Muscle layer of duodenum (tissue), 2 donors: ENCODE results near the gene PPP2R5C.
A peak's percentile ranks its signal among the peaks of the same experiment; 100 is the strongest.
"Not testable (repeated sequence)": the region's sequence is repeated elsewhere in the genome, so short reads cannot be mapped to it uniquely, and the experiment has no call there.

Source experiments
- H3K27ac ChIP-seq: one replicate; pipeline ENCODE4 v1.7.0; 2013; ENCODE audit warnings: mild to moderate bottlenecking, low read length
- H3K27me3 ChIP-seq: one replicate; pipeline ENCODE4 v1.7.0; 2013; ENCODE audit warnings: low read depth, mild to moderate bottlenecking, control low read depth, low read length
- H3K36me3 ChIP-seq, 2 donors: one replicate each; pipeline ENCODE4 v1.7.0; 2013; ENCODE audit warnings: low read length in 2 of 2, control low read depth in 1 of 2, mild to moderate bottlenecking in 1 of 2; ENCODE audit not compliant: insufficient read depth in 2 of 2, control insufficient read depth in 1 of 2
- H3K4me1 ChIP-seq, 2 donors: one replicate each; pipeline ENCODE4 v1.7.0; 2013; ENCODE audit warnings: low read length in 2 of 2, mild to moderate bottlenecking in 2 of 2, control low read depth in 1 of 2, moderate library complexity in 1 of 2; ENCODE audit not compliant: insufficient read depth in 2 of 2, control insufficient read depth in 1 of 2
- H3K4me3 ChIP-seq, 2 donors: one replicate each; pipeline ENCODE4 v1.7.0; 2013; ENCODE audit warnings: low read length in 2 of 2, low read depth in 1 of 2, mild to moderate bottlenecking in 1 of 2
- H3K9me3 ChIP-seq, 2 donors: one replicate each; pipeline ENCODE4 v1.7.0; 2013; ENCODE audit warnings: low read length in 2 of 2, control low read depth in 1 of 2, mild to moderate bottlenecking in 1 of 2; ENCODE audit not compliant: control insufficient read depth in 1 of 2
- donor health status: healthy.

The PPP2R5C gene

GRCh38 chr14:101728367-101728742, 33.2 kb upstream of the PPP2R5C start:
- Histone ChIP-seq H3K27ac (no peak overlapping the region), H3K36me3 (no peaks in the 10 kb centered on the region), H3K9me3 (peaks cover 3 to 4% of the 10 kb centered on the region in 2 donors), H3K4me1 (no peaks in the 10 kb centered on the region), H3K27me3 (no peaks in the 10 kb centered on the region), H3K4me3 (no peak overlapping the region)

- Histone ChIP-seq H3K4me3 (no peak overlapping the region), H3K9me3 (peaks cover 4 to 5% of the 10 kb centered on the region in 2 donors), H3K27ac (no peak overlapping the region), H3K36me3 (no peaks in the 10 kb centered on the region), H3K4me1 (no peaks in the 10 kb centered on the region), H3K27me3 (no peaks in the 10 kb centered on the region)
These were observed 32.1 kb upstream of the PPP2R5C start for GRCh38 chr14:101729382-101729781.

GRCh38 chr14:101730157-101730556, 31.4 kb upstream of the PPP2R5C start:
- not testable (repeated sequence) for H3K4me3 ChIP-seq, H3K36me3 ChIP-seq, H3K9me3 ChIP-seq, H3K27me3 ChIP-seq, H3K4me1 ChIP-seq, H3K27ac ChIP-seq

- Histone ChIP-seq H3K4me3 (no peak overlapping the region), H3K27me3 (no peaks in the 10 kb centered on the region), H3K9me3 (peaks cover 4 to 5% of the 10 kb centered on the region in 2 donors), H3K27ac (peak overlapping the region; percentile 68), H3K36me3 (no peaks in the 10 kb centered on the region), H3K4me1 (no peaks in the 10 kb centered on the region)
These were observed 30.8 kb upstream of the PPP2R5C start for GRCh38 chr14:101730626-101731186.

- H3K4me1 ChIP-seq: no peaks in the 10 kb centered on the region
- peaks cover 4 to 5% of the 10 kb centered on the region in 2 donors for H3K9me3 ChIP-seq
- H3K27me3 ChIP-seq: no peaks in the 10 kb centered on the region
- no peaks in the 10 kb centered on the region for H3K36me3 ChIP-seq
- H3K4me3 ChIP-seq: no peak overlapping the region
- H3K27ac ChIP-seq: peak overlapping the region; percentile 68
These were observed 30.1 kb upstream of the PPP2R5C start for GRCh38 chr14:101731187-101732080.

GRCh38 chr14:101732118-101732517, 29.4 kb upstream of the PPP2R5C start:
- H3K36me3 ChIP-seq: no peaks in the 10 kb centered on the region
- H3K9me3 ChIP-seq: peaks cover 4 to 5% of the 10 kb centered on the region in 2 donors
- peak overlapping the region; percentile 2 for H3K27ac ChIP-seq
- no peaks in the 10 kb centered on the region for H3K27me3 ChIP-seq
- no peak overlapping the region for H3K4me3 ChIP-seq
- no peaks in the 10 kb centered on the region for H3K4me1 ChIP-seq

- Histone ChIP-seq H3K27me3 (no peaks in the 10 kb centered on the region), H3K27ac (no peak overlapping the region), H3K4me1 (no peaks in the 10 kb centered on the region), H3K4me3 (no peak overlapping the region), H3K36me3 (no peaks in the 10 kb centered on the region), H3K9me3 (peaks cover 4 to 5% of the 10 kb centered on the region in 2 donors)
These were observed 28.3 kb upstream of the PPP2R5C start for GRCh38 chr14:101733211-101733610.

GRCh38 chr14:101734246-101734847, 27.2 kb upstream of the PPP2R5C start:
- Histone ChIP-seq H3K27ac (no peak overlapping the region), H3K9me3 (peaks cover 4 to 5% of the 10 kb centered on the region in 2 donors), H3K4me1 (no peaks in the 10 kb centered on the region), H3K36me3 (no peaks in the 10 kb centered on the region), H3K4me3 (no peak overlapping the region), H3K27me3 (no peaks in the 10 kb centered on the region)

- Histone ChIP-seq H3K9me3 (peaks cover 4 to 5% of the 10 kb centered on the region in 2 donors), H3K4me1 (no peaks in the 10 kb centered on the region), H3K4me3 (no peak overlapping the region), H3K27me3 (no peaks in the 10 kb centered on the region), H3K27ac (no peak overlapping the region), H3K36me3 (no peaks in the 10 kb centered on the region)
These were observed 26.1 kb upstream of the PPP2R5C start for GRCh38 chr14:101735453-101735852.

GRCh38 chr14:101736071-101736470, 25.4 kb upstream of the PPP2R5C start:
- Histone ChIP-seq H3K4me3 (no peak overlapping the region), H3K27ac (no peak overlapping the region), H3K36me3 (no peaks in the 10 kb centered on the region), H3K4me1 (no peaks in the 10 kb centered on the region), H3K27me3 (no peaks in the 10 kb centered on the region), H3K9me3 (peaks cover 4 to 5% of the 10 kb centered on the region in 2 donors)

GRCh38 chr14:101736585-101736984, 24.9 kb upstream of the PPP2R5C start:
- H3K36me3 ChIP-seq: no peaks in the 10 kb centered on the region
- H3K9me3 ChIP-seq: peaks cover 4 to 5% of the 10 kb centered on the region in 2 donors
- H3K27me3 ChIP-seq: no peaks in the 10 kb centered on the region
- H3K4me3 ChIP-seq: no peak overlapping the region
- no peak overlapping the region for H3K27ac ChIP-seq
- no peaks in the 10 kb centered on the region for H3K4me1 ChIP-seq
